Testis (tissue), 3 donors: ENCODE data around the gene FANCG. TPM values are rescaled to one million over a fixed set of nuclear protein-coding genes. Genes with fewer than 3 reads are reported as not detected.

Experiments used
- DNase-seq: peaks from one replicate; pipeline ENCODE4 v3.0.0-alpha.2; 2019
- H3K27ac ChIP-seq, 2 donors: fragments of 200-600 bp; sonication (generic); one replicate each; pipeline ENCODE4 v1.5.1; 2019
- H3K27me3 ChIP-seq: fragments of 200-600 bp; sonication (generic); one replicate; pipeline ENCODE4 v1.5.1; 2019
- H3K36me3 ChIP-seq: fragments of 200-600 bp; sonication (generic); one replicate; pipeline ENCODE4 v1.5.1; 2017; ENCODE audit warnings: low read depth; ENCODE audit errors: missing control alignments
- H3K4me1 ChIP-seq: fragments of 200-600 bp; sonication (generic); one replicate; pipeline ENCODE4 v1.5.1; 2019
- H3K4me3 ChIP-seq, 2 donors: fragments of 200-600 bp; sonication (generic); one replicate each; pipeline ENCODE4 v1.5.1; 2017 to 2019
- H3K9me3 ChIP-seq: fragments of 200-600 bp; sonication (generic); one replicate; pipeline ENCODE4 v1.5.1; 2017
- CTCF ChIP-seq, 3 experiments: fragments of 450-650 bp in 2 of 3; fragments of 200-600 bp in 1 of 3; sonication (generic) in 1 of 3; IDR thresholded peaks; one replicate each; pipeline ENCODE4 v1.5.1; 2016 to 2019; ENCODE audit warnings: antibody characterized with exemption in 3 of 3, mild to moderate bottlenecking in 2 of 3, moderate library complexity in 1 of 3
- POLR2A ChIP-seq: fragments of 450-650 bp; IDR thresholded peaks from one replicate; pipeline ENCODE4 v1.6.1; 2017; ENCODE audit warnings: antibody characterized with exemption, mild to moderate bottlenecking, moderate library complexity
- WGBS, 2 donors: methylation state at CpG; one replicate each; pipeline ENCODE4 v1.1.5; 2018; 5-methylcytosine and 5-hydroxymethylcytosine counted together
- intact Hi-C: fragments of 100-400 bp; cut with DNase I; formaldehyde crosslinking; loops from one replicate; pipeline ENCODE4 v1.15.1; 2023; ENCODE audit warnings: low total_unique reads
- polyA plus RNA-seq: library from polyadenylated mRNA; stranded (reverse); fragments of 350-450 nt; fragmentation: Illumina TruSeq; extraction: RNeasy Lipid Tissue Mini Kit (QIAGEN cat#74804); gene quantifications from one replicate; pipeline ENCODE4 v1.2.3, GENCODE V29; 2014; ENCODE audit warnings: low read depth, low replicate concordance; ENCODE audit not compliant: insufficient read depth
- total RNA-seq, 2 donors: library from RNA; depleted of rRNA; stranded (reverse); fragments of >200 nt; gene quantifications; one replicate each; pipeline ENCODE4 v1.2.3, GENCODE V29; 2016

Gene FANCG
- total and polyA plus RNA-seq, 3 donors from 2014 or later: 25.5 to 57.2 (median 32.3) TPM

- Histone ChIP-seq H3K27me3 (no peaks in the 10 kb centered on the region), H3K27ac (no peak overlapping the region), H3K4me1 (peaks cover 29% of the 10 kb centered on the region), H3K9me3 (no peaks in the 10 kb centered on the region), H3K36me3 (no peaks in the 10 kb centered on the region), H3K4me3 (no peak overlapping the region)
- TF ChIP-seq POLR2A: no peak
- TF ChIP-seq CTCF (IDR thresholded peaks at IDR 0.05): no peak
- 48 to 52% methylated on average over 4 of the region's 4 CpGs for WGBS, 2 donors
- intact Hi-C loops: no loop called here
- DNase-seq: no peak
These were observed 10.7 kb downstream of the FANCG start for GRCh38 chr9:35069020-35069419.

GRCh38 chr9:35067056-35067455 is 12.7 kb downstream of the FANCG start:
- intact Hi-C loops: no loop called here
- no peaks in the 10 kb centered on the region for H3K9me3 ChIP-seq
- WGBS, 2 donors: 75 to 77% methylated on average over 1 of the region's 1 CpG

GRCh38 chr9:35060548-35061207 is 19.1 kb downstream of the FANCG start:
- no peaks in the 10 kb centered on the region for H3K27me3 ChIP-seq
- no peak overlapping the region for H3K4me3 ChIP-seq
- H3K4me1 ChIP-seq: no peaks in the 10 kb centered on the region
- no peak overlapping the region for H3K27ac ChIP-seq
- no peak for TF ChIP-seq POLR2A
- TF ChIP-seq CTCF (IDR thresholded peaks at IDR 0.05): no peak
- no peaks in the 10 kb centered on the region for H3K36me3 ChIP-seq
- intact Hi-C loops: no loop called here
- H3K9me3 ChIP-seq: no peaks in the 10 kb centered on the region
- no peak for DNase-seq
- 91 to 93% methylated on average over 11 of the region's 11 CpGs for WGBS, 2 donors

More at GRCh38 chr9:35067056-35067455, 12.7 kb downstream of the FANCG start:
- DNase-seq: no peak
- Histone ChIP-seq H3K27me3 (no peaks in the 10 kb centered on the region), H3K36me3 (no peaks in the 10 kb centered on the region), H3K4me3 (no peak overlapping the region), H3K4me1 (peaks cover 24% of the 10 kb centered on the region), H3K27ac (no peak overlapping the region)
- TF ChIP-seq CTCF (IDR thresholded peaks at IDR 0.05) (no peak), POLR2A (no peak)

GRCh38 chr9:35059438-35059837 is 20.3 kb downstream of the FANCG start:
- no peak for DNase-seq
- WGBS, 2 donors: 96 to 99% methylated on average over 10 of the region's 10 CpGs
- Histone ChIP-seq H3K36me3 (no peaks in the 10 kb centered on the region), H3K27ac (no peak overlapping the region), H3K27me3 (no peaks in the 10 kb centered on the region), H3K4me1 (no peaks in the 10 kb centered on the region), H3K4me3 (no peak overlapping the region), H3K9me3 (no peaks in the 10 kb centered on the region)
- TF ChIP-seq POLR2A (no peak), CTCF (IDR thresholded peaks at IDR 0.05) (no peak)
- intact Hi-C loops: no loop called here

- no peaks in the 10 kb centered on the region for H3K4me1 ChIP-seq
- no peaks in the 10 kb centered on the region for H3K9me3 ChIP-seq
- WGBS, 2 donors: 92 to 93% methylated on average over 8 of the region's 8 CpGs
- H3K27ac ChIP-seq: no peak overlapping the region
- H3K4me3 ChIP-seq: no peak overlapping the region
- intact Hi-C loops: no loop called here
- H3K36me3 ChIP-seq: no peaks in the 10 kb centered on the region
- no peak for DNase-seq
- no peaks in the 10 kb centered on the region for H3K27me3 ChIP-seq
- TF ChIP-seq POLR2A (no peak), CTCF (IDR thresholded peaks at IDR 0.05) (no peak)
These were observed 22.5 kb downstream of the FANCG start for GRCh38 chr9:35057271-35057620.
